Ovary (tissue), 3 donors: Measurements from ENCODE around the gene NUDCD3.

ENCODE experiments used
- POLR2A ChIP-seq: fragments of 450-650 bp; IDR thresholded peaks from one replicate; pipeline ENCODE4 v1.6.1; 2017; ENCODE audit warnings: antibody characterized with exemption, mild to moderate bottlenecking, moderate library complexity
- TF ChIP-seq, protein P1 (sequence below), 3 donors: fragments of 450-650 bp in 2 of 3; fragments of 200-600 bp in 1 of 3; IDR thresholded peaks; one replicate each; pipeline versions ENCODE4 v1.5.1 to v1.8.0; 2016 to 2022; ENCODE audit warnings: antibody characterized with exemption in 3 of 3, mild to moderate bottlenecking in 1 of 3
- donor health status: DM: no; HTN: no; CAD: no.

DNA sequence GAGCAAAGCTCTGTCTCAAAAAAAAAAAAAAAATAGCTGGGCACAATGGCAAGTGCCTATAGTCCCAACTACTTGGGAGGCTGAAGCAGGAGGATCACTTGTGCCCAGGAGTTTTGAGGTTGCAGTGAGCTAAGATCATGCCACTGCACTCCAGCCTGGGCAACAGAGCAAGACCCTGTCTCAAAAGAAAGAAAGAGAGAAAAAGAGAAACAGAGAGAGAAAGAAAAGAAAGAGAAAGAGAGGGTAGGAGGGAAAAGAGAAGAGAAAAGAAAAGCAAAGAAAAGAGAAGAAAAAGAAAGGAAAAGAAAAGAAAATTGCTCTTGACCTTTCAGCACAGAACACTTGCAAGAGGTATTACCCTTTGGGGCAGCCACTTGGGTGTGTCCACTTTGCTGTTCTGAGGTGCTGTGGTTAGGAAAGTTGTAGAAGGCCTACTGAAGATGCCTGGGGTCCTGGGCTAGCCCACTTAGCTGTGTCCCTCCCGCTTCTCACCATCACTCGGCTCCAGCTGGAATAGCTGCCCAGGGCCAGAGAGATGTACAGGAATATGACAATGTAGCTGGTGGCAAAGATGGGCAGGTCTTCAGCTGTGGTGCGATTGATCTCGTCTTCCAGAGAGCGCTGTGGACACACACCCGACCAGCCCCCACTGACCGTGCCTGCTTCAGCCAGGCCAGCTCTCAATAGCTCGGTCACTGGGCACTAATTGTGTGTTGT, 45.0 kb upstream of the NUDCD3 start:
- no peak for TF ChIP-seq POLR2A
- TF ChIP-seq, protein P1, sequence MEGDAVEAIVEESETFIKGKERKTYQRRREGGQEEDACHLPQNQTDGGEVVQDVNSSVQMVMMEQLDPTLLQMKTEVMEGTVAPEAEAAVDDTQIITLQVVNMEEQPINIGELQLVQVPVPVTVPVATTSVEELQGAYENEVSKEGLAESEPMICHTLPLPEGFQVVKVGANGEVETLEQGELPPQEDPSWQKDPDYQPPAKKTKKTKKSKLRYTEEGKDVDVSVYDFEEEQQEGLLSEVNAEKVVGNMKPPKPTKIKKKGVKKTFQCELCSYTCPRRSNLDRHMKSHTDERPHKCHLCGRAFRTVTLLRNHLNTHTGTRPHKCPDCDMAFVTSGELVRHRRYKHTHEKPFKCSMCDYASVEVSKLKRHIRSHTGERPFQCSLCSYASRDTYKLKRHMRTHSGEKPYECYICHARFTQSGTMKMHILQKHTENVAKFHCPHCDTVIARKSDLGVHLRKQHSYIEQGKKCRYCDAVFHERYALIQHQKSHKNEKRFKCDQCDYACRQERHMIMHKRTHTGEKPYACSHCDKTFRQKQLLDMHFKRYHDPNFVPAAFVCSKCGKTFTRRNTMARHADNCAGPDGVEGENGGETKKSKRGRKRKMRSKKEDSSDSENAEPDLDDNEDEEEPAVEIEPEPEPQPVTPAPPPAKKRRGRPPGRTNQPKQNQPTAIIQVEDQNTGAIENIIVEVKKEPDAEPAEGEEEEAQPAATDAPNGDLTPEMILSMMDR (IDR thresholded peaks at IDR 0.05), result no peak
